ENCODE measurements around the gene TNKS1BP1. TPM values are rescaled to one million over a fixed set of nuclear protein-coding genes. Genes with fewer than 3 reads are reported as not detected.
A peak's percentile ranks its signal among the peaks of the same experiment; 100 is the strongest.

The TNKS1BP1 gene
- polyA plus RNA-seq, 2 of the 4 experiments (the other 2 are of a cell fraction): 35.0 to 53.1 TPM

GRCh38 chr11:57353446-57353845 lies 28.7 kb upstream of the TNKS1BP1 start:
- WGBS (ENCODE audit: missing lambda C conversion rate): 71% methylated on average over 4 of the region's 4 CpGs
- DNase-seq (ENCODE audit: low read depth in 1 of 2, low spot score in 1 of 2) (no peak), ATAC-seq (no peak), FAIRE-seq (no peak)
- Histone ChIP-seq H3K9me3 (peaks cover 15% of the 10 kb centered on the region), H3K4me3 (no peak overlapping the region), H3K4me2 (no peak overlapping the region), H3K27ac (peak overlapping the region in 1 of 2 experiments; percentile 66; a peak in 1 of 6 replicates), H3K4me1 (peaks cover 16% of the 10 kb centered on the region)
- TF ChIP-seq MAFK (IDR thresholded peaks at IDR 0.05; ENCODE audit: partially characterized antibody): no peak
- ChIA-PET CTCF (interaction anchor here (0.7 to 13.0 kb wide), 8 partner anchors 11 to 319 kb away, joined by 3 to 139 read pairs (median 4); partner anchors contain the start of genes SLC43A1 and TIMM10), POLR2A (no interaction called here)

- ATAC-seq (no peak), DNase-seq (ENCODE audit: low read depth in 1 of 2, low spot score in 1 of 2) (no peak), FAIRE-seq (no peak)
- Histone ChIP-seq H3K27ac (no peak overlapping the region), H3K4me2 (no peak overlapping the region), H3K4me3 (no peak overlapping the region), H3K9me3 (peaks cover 15% of the 10 kb centered on the region), H3K4me1 (peaks cover 16% of the 10 kb centered on the region)
- WGBS (ENCODE audit: missing lambda C conversion rate): 59% methylated on average over 5 of the region's 5 CpGs
- TF ChIP-seq FOXS1 (CRISPR knock-in tag; IDR thresholded peaks at IDR 0.05) (no peak), PBX3 (IDR thresholded peaks at IDR 0.05) (no peak), CHD2 (IDR thresholded peaks at IDR 0.05; ENCODE audit: low read length, partially characterized antibody) (no peak), RARB (CRISPR knock-in tag; IDR thresholded peaks at IDR 0.05) (no peak), BCL3 (IDR thresholded peaks at IDR 0.05) (no peak), FOSL2 (IDR thresholded peaks at IDR 0.05) (no peak), FOSL2 (CRISPR knock-in tag; IDR thresholded peaks at IDR 0.05) (no peak), EHF (CRISPR knock-in tag; IDR thresholded peaks at IDR 0.05) (no peak), ELK1 (IDR thresholded peaks at IDR 0.05; ENCODE audit: low read depth, low read length) (no peak), HOXA7 (CRISPR knock-in tag; IDR thresholded peaks at IDR 0.05) (no peak), HMGXB4 (CRISPR knock-in tag; IDR thresholded peaks at IDR 0.05; ENCODE audit: borderline replicate concordance) (no peak), BHLHE40 (IDR thresholded peaks at IDR 0.05; ENCODE audit: low read depth, low read length) (no peak), TFCP2L1 (CRISPR knock-in tag; IDR thresholded peaks at IDR 0.05) (no peak), CTCF (IDR thresholded peaks at IDR 0.05) (no peak), JUNB (IDR thresholded peaks at IDR 0.05) (no peak), FOSB (CRISPR knock-in tag; IDR thresholded peaks at IDR 0.05) (no peak), POLR2A (IDR thresholded peaks at IDR 0.05; ENCODE audit: low read length) (no peak), RCOR1 (IDR thresholded peaks at IDR 0.05; ENCODE audit: low read depth, low read length) (no peak), HOXB5 (CRISPR knock-in tag; IDR thresholded peaks at IDR 0.05) (no peak), SMC3 (IDR thresholded peaks at IDR 0.05) (no peak)
- POLR2A ChIA-PET: no interaction called here
- CTCF ChIA-PET: interaction anchor here (0.7 to 13.0 kb wide), 8 partner anchors 12 to 320 kb away, joined by 3 to 139 read pairs (median 4); partner anchors contain the start of genes SLC43A1 and TIMM10
These were observed 28.3 kb upstream of the TNKS1BP1 start for GRCh38 chr11:57353036-57353435.

Data from A549 (cell line).